Measurements from ENCODE around the gene PDZD2.
"Not testable (repeated sequence)": the region's sequence is repeated elsewhere in the genome, so short reads cannot be mapped to it uniquely, and the experiment has no call there.

PDZD2 gene

DNA sequence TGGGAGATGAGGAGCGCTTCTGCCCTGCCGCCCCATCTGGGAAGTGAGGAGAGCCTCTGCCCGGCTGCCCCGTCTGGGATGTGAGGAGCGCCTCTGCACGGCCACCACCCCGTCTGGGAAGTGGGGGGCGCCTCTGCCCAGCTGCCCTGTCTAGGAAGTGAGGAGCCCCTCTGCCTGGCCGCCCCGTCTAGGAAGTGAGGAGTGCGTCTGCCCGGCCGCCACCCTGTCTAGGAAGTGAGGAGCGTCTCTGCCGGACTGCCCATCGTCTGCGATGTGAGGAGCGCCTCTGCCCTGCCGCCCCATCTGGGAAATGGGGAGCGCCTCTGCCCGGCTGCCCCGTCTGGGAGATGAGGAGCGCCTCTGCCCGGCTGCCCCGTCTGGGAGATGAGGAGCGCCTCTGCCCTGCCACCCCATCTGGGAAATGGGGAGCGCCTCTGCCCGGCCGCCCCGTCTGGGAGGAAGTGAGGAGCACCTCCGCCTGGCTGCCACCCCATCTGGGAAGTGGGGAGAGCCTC, 401.3 kb downstream of the PDZD2 start:
- not testable (repeated sequence) for DNase-seq (ENCODE audit: low spot score)

GRCh38 chr5:32042551-32042961, 403.6 kb downstream of the PDZD2 start:
- DNase-seq (ENCODE audit: low spot score): no peak

GRCh38 chr5:32043105-32043504, 404.2 kb downstream of the PDZD2 start:
- no peak for DNase-seq (ENCODE audit: low spot score)

- no peak for DNase-seq (ENCODE audit: low spot score)
These were observed 405.5 kb downstream of the PDZD2 start for GRCh38 chr5:32044434-32044833.

DNA sequence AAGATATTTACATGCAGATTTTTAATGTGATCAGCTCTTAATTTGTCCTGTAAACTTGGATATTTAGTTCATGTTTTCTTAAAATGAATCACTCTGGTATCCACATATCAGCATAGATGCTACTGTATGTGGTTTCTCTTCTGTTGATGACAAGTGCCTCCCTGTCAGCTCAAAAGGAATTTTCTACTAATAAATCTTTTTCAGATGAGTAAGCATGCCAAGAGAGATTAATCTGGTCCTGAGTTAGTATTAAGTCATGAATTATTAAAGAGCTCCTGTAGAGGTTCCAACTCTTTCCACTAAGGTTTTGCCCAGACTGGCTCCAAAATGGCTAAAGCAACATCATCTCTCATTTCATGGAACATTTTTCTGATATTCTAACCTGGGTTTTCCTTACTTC, 406.0 kb downstream of the PDZD2 start:
- DNase-seq (ENCODE audit: low spot score): no peak

GRCh38 chr5:32047056-32047455, 408.1 kb downstream of the PDZD2 start:
- no peak for DNase-seq (ENCODE audit: low spot score)

- DNase-seq (ENCODE audit: low spot score): no peak
These were observed 412.9 kb downstream of the PDZD2 start for GRCh38 chr5:32051796-32052195.

- DNase-seq (ENCODE audit: low spot score): no peak
These were observed 417.2 kb downstream of the PDZD2 start for GRCh38 chr5:32055891-32056866.

GRCh38 chr5:32057187-32058096, 418.5 kb downstream of the PDZD2 start:
- no peak for DNase-seq (ENCODE audit: low spot score)

DNA sequence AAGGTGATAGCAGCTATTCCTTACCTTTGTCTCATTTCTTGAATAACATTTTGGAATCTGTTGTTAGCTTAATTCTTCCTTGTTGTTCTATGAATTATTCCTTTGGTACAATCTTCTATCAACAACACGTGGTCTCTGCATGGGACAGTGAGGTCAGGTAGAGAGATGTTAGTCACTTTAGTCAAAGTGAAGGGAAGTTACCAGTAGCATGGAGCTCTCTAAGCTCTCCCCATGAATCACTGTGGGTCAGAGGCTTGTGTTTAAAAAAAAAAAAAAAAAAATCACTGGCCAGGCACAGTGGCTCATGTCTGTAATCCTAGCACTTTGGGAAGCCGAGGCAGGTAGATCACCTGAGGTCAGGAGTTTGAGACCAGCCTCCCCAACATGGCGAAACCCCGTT, 419.2 kb downstream of the PDZD2 start:
- no peak for DNase-seq (ENCODE audit: low spot score)

DNA sequence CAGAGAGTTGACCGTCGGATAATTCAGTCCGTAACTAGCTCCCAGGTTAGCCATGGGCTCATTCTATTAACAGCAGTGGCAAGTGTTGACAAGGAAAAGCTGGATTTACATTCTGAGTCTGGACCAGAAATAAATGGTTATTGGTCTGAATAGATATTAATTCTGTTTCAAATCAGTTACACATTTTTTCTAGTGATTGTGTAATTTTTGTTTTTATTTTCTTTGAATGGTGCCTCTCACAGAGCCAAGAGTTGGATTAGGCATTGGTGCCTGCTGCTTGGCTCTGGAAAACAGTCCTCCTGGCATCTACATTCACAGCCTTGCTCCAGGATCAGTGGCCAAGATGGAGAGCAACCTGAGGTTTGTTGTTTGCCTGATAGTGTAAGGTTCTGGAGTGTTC, 420.1 kb downstream of the PDZD2 start:
- no peak for DNase-seq (ENCODE audit: low spot score)

GRCh38 chr5:32059761-32060530, 421.0 kb downstream of the PDZD2 start:
- DNase-seq (ENCODE audit: low spot score): no peak

DNA sequence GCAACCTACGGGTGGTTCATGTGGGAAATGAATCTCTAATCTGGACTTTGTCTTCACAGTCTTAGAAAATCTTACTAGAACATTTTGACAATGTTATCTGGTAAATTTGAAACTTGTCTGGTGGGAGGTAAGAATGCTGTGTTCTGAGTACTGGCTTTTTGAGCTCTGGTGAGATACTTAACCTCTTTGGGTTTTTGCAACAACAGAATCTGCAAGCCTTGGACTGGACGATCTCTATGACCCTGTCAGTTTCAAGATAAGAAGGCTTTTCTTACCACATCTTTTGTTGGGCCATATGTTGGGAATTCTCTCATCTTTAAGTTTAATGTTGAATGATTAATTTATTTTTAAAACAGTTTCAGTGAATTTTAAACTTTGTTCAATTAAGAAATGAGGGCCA, 422.3 kb downstream of the PDZD2 start:
- no peak for DNase-seq (ENCODE audit: low spot score)

DNA sequence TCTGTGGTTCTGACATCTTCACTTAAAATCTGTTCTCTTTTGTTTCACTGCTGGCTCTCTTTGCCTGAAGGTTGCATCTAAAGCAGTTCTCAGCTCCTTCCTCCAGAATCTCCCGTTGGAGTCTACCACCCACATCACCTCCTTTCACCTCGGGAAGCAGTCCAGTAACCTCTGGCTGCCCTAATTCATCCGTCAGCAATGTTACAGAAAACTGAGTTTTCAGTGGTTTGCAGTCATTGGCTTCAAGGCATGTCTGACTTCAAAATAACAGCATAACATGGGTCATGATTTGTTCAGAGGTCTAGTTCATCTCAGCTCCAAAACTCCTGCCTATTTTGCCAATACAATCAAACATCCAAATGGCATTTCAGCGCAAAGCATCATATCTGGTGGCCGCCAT, 427.5 kb downstream of the PDZD2 start:
- DNase-seq (ENCODE audit: low spot score): no peak

GRCh38 chr5:32067774-32068470, 429.0 kb downstream of the PDZD2 start:
- no peak for DNase-seq (ENCODE audit: low spot score)

DNA sequence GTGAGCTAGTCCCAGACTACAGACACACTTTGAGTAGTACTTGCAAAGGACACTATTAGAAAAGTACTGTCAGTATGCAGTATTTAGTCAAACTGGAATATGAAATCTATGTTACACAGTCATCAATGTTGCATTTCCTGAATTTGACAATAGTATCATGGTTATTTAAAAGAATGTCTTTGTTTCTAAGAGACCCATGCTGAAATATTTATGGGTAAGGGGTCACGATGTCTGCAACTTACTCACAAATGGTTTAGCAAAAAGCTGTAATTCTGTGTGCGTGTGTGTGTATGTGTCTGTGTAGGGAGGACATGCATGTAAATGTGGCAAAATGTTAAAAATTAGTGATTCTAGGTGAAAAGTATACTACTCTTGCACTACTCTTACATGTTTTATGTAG, 429.6 kb downstream of the PDZD2 start:
- no peak for DNase-seq (ENCODE audit: low spot score)

GRCh38 chr5:32069396-32069795, 430.5 kb downstream of the PDZD2 start:
- no peak for DNase-seq (ENCODE audit: low spot score)

GRCh38 chr5:32071351-32071944, 432.5 kb downstream of the PDZD2 start:
- DNase-seq (ENCODE audit: low spot score): no peak

DNA sequence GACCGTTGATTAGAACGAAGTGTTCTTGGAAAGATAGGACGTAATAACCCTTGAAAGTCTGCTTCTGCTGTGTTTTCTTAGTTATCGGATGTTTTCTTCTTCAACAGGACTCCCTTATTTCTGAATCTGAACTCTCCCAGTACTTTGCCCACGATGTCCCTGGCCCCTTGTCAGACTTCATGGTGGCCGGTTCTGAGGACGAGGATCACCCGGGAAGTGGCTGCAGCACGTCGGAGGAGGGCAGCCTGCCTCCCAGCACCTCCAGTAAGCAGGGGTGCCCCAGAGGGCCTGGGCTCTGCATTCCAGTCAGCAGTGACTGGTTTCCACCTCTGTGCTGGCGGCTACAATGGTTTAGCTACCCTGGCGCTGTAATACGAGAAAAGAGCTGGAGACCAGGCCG, 433.1 kb downstream of the PDZD2 start:
- no peak for DNase-seq (ENCODE audit: low spot score)

- no peak for DNase-seq (ENCODE audit: low spot score)
These were observed 435.5 kb downstream of the PDZD2 start for GRCh38 chr5:32074401-32074800.

All from activated CD4-positive, alpha-beta T cell treated with anti-CD3 and anti-CD28 coated beads, Interleukin-2, Interleukin-4, amounts not matched to agents 100 ng/mL and 50 ng/mL, durations not matched to agents 16 hours and 8 hours (primary cell).